Activated CD4-positive, CD25-positive, alpha-beta regulatory T cell (primary cell): Measurements from ENCODE around the gene TNRC18.

ENCODE experiments used
- DNase-seq, 4 experiments: peaks; one replicate each; lab custom pipeline; 2025; lab: John Stamatoyannopoulos, UW

TNRC18 gene

GRCh38 chr7:5403442-5403841, 20.2 kb downstream of the TNRC18 start:
- DNase-seq, result no peak

GRCh38 chr7:5397736-5398135, 25.9 kb downstream of the TNRC18 start:
- no peak for DNase-seq

- DNase-seq, result peak; percentile 60 to 91 (median 77)
These were observed 26.5 kb downstream of the TNRC18 start for GRCh38 chr7:5396999-5397663.

GRCh38 chr7:5396542-5396941, 27.1 kb downstream of the TNRC18 start:
- DNase-seq, result peak in 2 of 4 experiments; percentile 37 to 42

- DNase-seq, result no peak
These were observed 28.4 kb downstream of the TNRC18 start for GRCh38 chr7:5395246-5395645.

- no peak for DNase-seq
These were observed 29.1 kb downstream of the TNRC18 start for GRCh38 chr7:5394264-5395105.

GRCh38 chr7:5393748-5394147, 29.9 kb downstream of the TNRC18 start:
- no peak for DNase-seq

GRCh38 chr7:5393328-5393727, 30.3 kb downstream of the TNRC18 start:
- no peak for DNase-seq

GRCh38 chr7:5390918-5391317, 32.7 kb downstream of the TNRC18 start:
- no peak for DNase-seq

- no peak for DNase-seq
These were observed 34.7 kb downstream of the TNRC18 start for GRCh38 chr7:5388905-5389433.

- DNase-seq, result no peak
These were observed 35.2 kb downstream of the TNRC18 start for GRCh38 chr7:5388273-5388901.

- DNase-seq, result no peak
These were observed 35.9 kb downstream of the TNRC18 start for GRCh38 chr7:5387711-5388245.

GRCh38 chr7:5384618-5385017, 39.0 kb downstream of the TNRC18 start:
- DNase-seq, result no peak

- DNase-seq, result no peak
These were observed 40.1 kb downstream of the TNRC18 start for GRCh38 chr7:5383314-5384098.

GRCh38 chr7:5382281-5382892, 41.2 kb downstream of the TNRC18 start:
- no peak for DNase-seq

GRCh38 chr7:5381071-5381772, 42.4 kb downstream of the TNRC18 start:
- no peak for DNase-seq

GRCh38 chr7:5380350-5381070, 43.1 kb downstream of the TNRC18 start:
- DNase-seq, result no peak

GRCh38 chr7:5379546-5379945, 44.1 kb downstream of the TNRC18 start:
- DNase-seq, result no peak

GRCh38 chr7:5377816-5378215, 45.8 kb downstream of the TNRC18 start:
- no peak for DNase-seq

- DNase-seq, result no peak
These were observed 46.4 kb downstream of the TNRC18 start for GRCh38 chr7:5377279-5377678.
